IMR-90 (cell line): ENCODE data around the gene DLX2. TPM values are rescaled to one million over a fixed set of nuclear protein-coding genes. Genes with fewer than 3 reads are reported as not detected.
A peak's percentile ranks its signal among the peaks of the same experiment; 100 is the strongest.

ENCODE experiments used
- ATAC-seq: fragments of 200-7000 bp; cut with Tn5 transposase; 2 replicates; pipeline ENCODE4 v1.9.1; 2020; ENCODE audit warnings: low read depth, mild to moderate bottlenecking, moderate library complexity
- BruUV-seq: library from RNA; stranded (reverse); fragments of 400-500 nt; replicated peaks from 2 replicates; lab custom pipeline; 2021; lab: Mats Ljungman, UMichigan
- CTCF ChIA-PET: fragments of 300-600 bp; formaldehyde crosslinking; extraction: SDS; loops from one replicate; lab custom pipeline; 2021; ENCODE audit warnings: antibody characterized with exemption; lab: Yijun Ruan, JAX
- POLR2A ChIA-PET: fragments of 300-600 bp; sonication (Branson Sonifier 250); formaldehyde crosslinking; loops from one replicate; lab custom pipeline; 2022; ENCODE audit warnings: antibody characterized with exemption; ENCODE audit not compliant: unreplicated experiment; lab: Charles Lee
- DNase-seq: peaks from one replicate; pipeline ENCODE4 v3.0.0; 2013
- H2AFZ ChIP-seq: replicated peaks from 2 replicates; pipeline ENCODE3; 2013; ENCODE audit warnings: low read length, mild to moderate bottlenecking; ENCODE audit not compliant: poor library complexity
- H2AK5ac ChIP-seq: 2 replicates; pipeline ENCODE4 v1.6.1; 2013; ENCODE audit warnings: low read depth, low read length, inconsistent platforms
- H2AK9ac ChIP-seq: replicated peaks from 2 replicates; pipeline ENCODE3; 2013; ENCODE audit warnings: mild to moderate bottlenecking, low read depth, low read length, moderate library complexity; ENCODE audit not compliant: poor library complexity
- H2BK120ac ChIP-seq: 2 replicates; pipeline ENCODE4 v1.6.1; 2013; ENCODE audit warnings: low read depth, low read length, inconsistent platforms
- H2BK15ac ChIP-seq: 3 replicates; pipeline ENCODE4 v1.6.1; 2013; ENCODE audit warnings: low read depth, low read length, inconsistent platforms
- H2BK20ac ChIP-seq: 2 replicates; pipeline ENCODE4 v1.6.1; 2013; ENCODE audit warnings: low read depth, mild to moderate bottlenecking, inconsistent platforms, low read length, moderate library complexity
- H2BK5ac ChIP-seq: 2 replicates; pipeline ENCODE4 v1.6.1; 2013; ENCODE audit warnings: mild to moderate bottlenecking, low read depth, low read length, inconsistent platforms; ENCODE audit not compliant: poor library complexity, severe bottlenecking
- H3K14ac ChIP-seq: replicated peaks from 2 replicates; pipeline ENCODE4 v1.6.1; 2013; ENCODE audit warnings: low read depth, low read length, inconsistent platforms
- H3K18ac ChIP-seq: 2 replicates; pipeline ENCODE4 v1.6.1; 2013; ENCODE audit warnings: low read depth, low read length, control low read depth
- H3K23ac ChIP-seq: 2 replicates; pipeline ENCODE4 v1.6.1; 2013; ENCODE audit warnings: low read depth, low read length, inconsistent platforms
- H3K27ac ChIP-seq: 2 replicates; pipeline ENCODE4 v1.5.1; 2013; ENCODE audit warnings: mild to moderate bottlenecking, control low read depth, low read length; ENCODE audit not compliant: insufficient read depth
- H3K27me3 ChIP-seq: 2 replicates; pipeline ENCODE4 v1.6.1; 2013; ENCODE audit warnings: low read length; ENCODE audit not compliant: control insufficient read depth, insufficient read depth
- H3K36me3 ChIP-seq: 2 replicates; pipeline ENCODE4 v1.6.1; 2013; ENCODE audit warnings: low read length, mixed read lengths; ENCODE audit not compliant: control insufficient read depth, insufficient read depth
- H3K4ac ChIP-seq: 2 replicates; pipeline ENCODE4 v1.6.1; 2013; ENCODE audit warnings: low read depth, low read length, inconsistent platforms
- H3K4me1 ChIP-seq: 2 replicates; pipeline ENCODE4 v1.6.1; 2013; ENCODE audit warnings: low read length, mixed read lengths; ENCODE audit not compliant: control insufficient read depth, insufficient read depth
- H3K4me2 ChIP-seq: 2 replicates; pipeline ENCODE4 v1.6.1; 2013; ENCODE audit warnings: low read depth, mild to moderate bottlenecking, control low read depth, low read length, moderate library complexity
- H3K4me3 ChIP-seq: 2 replicates; pipeline ENCODE4 v1.5.1; 2013; ENCODE audit warnings: low read depth, mild to moderate bottlenecking, control low read depth, low read length, moderate library complexity; ENCODE audit not compliant: insufficient read depth
- H3K56ac ChIP-seq: 2 replicates; pipeline ENCODE4 v1.6.1; 2013; ENCODE audit warnings: low read length, inconsistent platforms; ENCODE audit not compliant: insufficient read depth; ENCODE audit errors: extremely low read depth
- H3K79me1 ChIP-seq, 2 experiments: 2 replicates each; pipeline ENCODE4 v1.6.1; 2013; ENCODE audit warnings: low read length in 2 of 2, inconsistent platforms in 1 of 2, low read depth in 1 of 2
- H3K9ac ChIP-seq: 2 replicates; pipeline ENCODE4 v1.6.1; 2013; ENCODE audit warnings: low read depth, low read length, control low read depth
- H3K9me1 ChIP-seq: 2 replicates; pipeline ENCODE4 v1.6.1; 2013; ENCODE audit warnings: low read length, inconsistent platforms; ENCODE audit not compliant: insufficient read depth
- H3K9me3 ChIP-seq: 2 replicates; pipeline ENCODE4 v1.6.1; 2013; ENCODE audit warnings: low read length; ENCODE audit not compliant: control insufficient read depth, insufficient read depth
- H4K20me1 ChIP-seq: 2 replicates; pipeline ENCODE4 v1.6.1; 2013; ENCODE audit warnings: low read length, inconsistent platforms; ENCODE audit not compliant: insufficient read depth
- H4K5ac ChIP-seq: 2 replicates; pipeline ENCODE4 v1.6.1; 2013; ENCODE audit warnings: mild to moderate bottlenecking, low read depth, low read length, control low read depth
- H4K8ac ChIP-seq, 2 experiments: 2 replicates each; pipeline ENCODE4 v1.6.1; 2013; ENCODE audit warnings: low read depth in 2 of 2, low read length in 2 of 2, control low read depth in 1 of 2, inconsistent platforms in 1 of 2
- H4K91ac ChIP-seq: 2 replicates; pipeline ENCODE4 v1.6.1; 2013; ENCODE audit warnings: low read depth, low read length, inconsistent platforms; ENCODE audit not compliant: insufficient read depth
- BHLHE40 ChIP-seq: fragments of 150-350 bp; IDR thresholded peaks from 2 replicates; pipeline ENCODE4 v1.6.1; 2016; ENCODE audit warnings: mild to moderate bottlenecking, low read depth, low read length
- CEBPB ChIP-seq: IDR thresholded peaks from 2 replicates; pipeline ENCODE4 v1.6.1; 2012; ENCODE audit warnings: low read depth, low read length, improper control_type of control experiment
- CHD1 ChIP-seq: IDR thresholded peaks from 2 replicates; pipeline ENCODE4 v1.6.1; 2012; ENCODE audit warnings: low read depth, low read length, improper control_type of control experiment
- CTCF ChIP-seq: conservative IDR thresholded peaks from 2 replicates; pipeline ENCODE4 v1.5.1; 2012; ENCODE audit warnings: mild to moderate bottlenecking, low read depth, low read length, improper control_type of control experiment
- FOS ChIP-seq: fragments of 150-350 bp; IDR thresholded peaks from 2 replicates; pipeline ENCODE4 v1.6.1; 2016; ENCODE audit warnings: low read depth, low read length
- MAFK ChIP-seq: IDR thresholded peaks from 2 replicates; pipeline ENCODE4 v1.6.1; 2012; ENCODE audit warnings: low read depth, low read length, improper control_type of control experiment
- MAZ ChIP-seq: IDR thresholded peaks from 2 replicates; pipeline ENCODE4 v1.6.1; 2012; ENCODE audit warnings: low read depth, mild to moderate bottlenecking, low read length, improper control_type of control experiment, moderate library complexity, borderline replicate concordance
- MXI1 ChIP-seq: IDR thresholded peaks from 2 replicates; pipeline ENCODE4 v1.6.1; 2012; ENCODE audit warnings: low read depth, mild to moderate bottlenecking, low read length, moderate library complexity, borderline replicate concordance
- NFE2L2 ChIP-seq: fragments of 150-350 bp; IDR thresholded peaks from 2 replicates; pipeline ENCODE4 v1.6.1; 2016; ENCODE audit warnings: low read depth, mild to moderate bottlenecking, low read length
- POLR2A ChIP-seq: IDR thresholded peaks from 2 replicates; pipeline ENCODE4 v1.6.1; 2012; ENCODE audit warnings: mild to moderate bottlenecking, low read depth, low read length
- RAD21 ChIP-seq: IDR thresholded peaks from 2 replicates; pipeline ENCODE4 v1.6.1; 2012; ENCODE audit warnings: low read length, improper control_type of control experiment
- RCOR1 ChIP-seq: IDR thresholded peaks from 2 replicates; pipeline ENCODE4 v1.6.1; 2012; ENCODE audit warnings: mild to moderate bottlenecking, low read length, improper control_type of control experiment; ENCODE audit not compliant: insufficient replicate concordance
- RFX5 ChIP-seq: IDR thresholded peaks from 2 replicates; pipeline ENCODE4 v1.8.0; 2012; ENCODE audit warnings: low read depth, mild to moderate bottlenecking, low read length, moderate library complexity
- SMC3 ChIP-seq: fragments of 150-350 bp; IDR thresholded peaks from 2 replicates; pipeline ENCODE4 v1.6.1; 2016; ENCODE audit warnings: low read depth, mild to moderate bottlenecking, antibody characterized with exemption, low read length, moderate library complexity
- USF2 ChIP-seq: fragments of 150-350 bp; IDR thresholded peaks from 2 replicates; pipeline ENCODE4 v1.6.1; 2017; ENCODE audit warnings: mild to moderate bottlenecking, antibody characterized with exemption, low read length, low read depth
- WGBS, 2 experiments: methylation state at CpG; one replicate each; pipeline versions ENCODE4 v1.1.5 to v1.1.7; 2013; ENCODE audit warnings: missing lambda C conversion rate in 2 of 2; ENCODE audit not compliant: insufficient read length in 1 of 2; ENCODE audit errors: extremely low coverage in 2 of 2; 5-methylcytosine and 5-hydroxymethylcytosine counted together
- dilution Hi-C: fragments of 300-500 bp; cut with HindIII; formaldehyde crosslinking; loops from one replicate; pipeline ENCODE4 v1.14.3; 2018; ENCODE audit warnings: low sequenced_read_pairs; ENCODE audit not compliant: unreplicated experiment
- in situ Hi-C: fragments of 300-500 bp; cut with MboI; formaldehyde crosslinking; loops from 3 replicates; pipeline ENCODE4 v1.14.3; 2019; ENCODE audit warnings: low sequenced_read_pairs, inconsistent platforms, mixed read lengths
- intact Hi-C: fragments of 100-400 bp; cut with micrococcal nuclease; formaldehyde crosslinking; loops from 2 replicates; pipeline ENCODE4 v1.10.0; 2022
- polyA plus RNA-seq, 3 experiments: library from polyadenylated mRNA; depleted of rRNA; stranded (reverse); fragments of >200 nt; gene quantifications; 2 replicates each; pipeline ENCODE4 v1.2.3, GENCODE V29; 2012; ENCODE audit warnings: low replicate concordance in 1 of 3
- total RNA-seq: library from RNA; depleted of rRNA; stranded (reverse); fragments of >200 nt; gene quantifications from 2 replicates; pipeline ENCODE4 v1.2.3, GENCODE V29; 2012
- TF ChIP-seq, protein P1 (sequence below): fragments of 150-350 bp; IDR thresholded peaks from 2 replicates; pipeline ENCODE4 v1.6.1; 2016; ENCODE audit warnings: low read depth, mild to moderate bottlenecking, low read length, moderate library complexity, borderline replicate concordance

The DLX2 gene
- total and polyA plus RNA-seq, 2 of the 4 experiments (the other 2 are of a cell fraction): 0.38 TPM; not detected in 1

- Histone ChIP-seq H3K27me3 (no peaks in the 10 kb centered on the region), H3K9ac (no peak overlapping the region), H3K4me2 (no peak overlapping the region; the same call in 1 of the 2 replicates), H2AK9ac (no peak overlapping the region), H2BK15ac (no peak overlapping the region), H3K4me3 (no peak overlapping the region), H3K9me3 (no peaks in the 10 kb centered on the region), H3K56ac (no peak overlapping the region), H4K5ac (no peak overlapping the region), H3K79me1 (no peaks in the 10 kb centered on the region), H3K4ac (no peak overlapping the region), H3K18ac (no peak overlapping the region), H3K14ac (no peak overlapping the region), H2BK120ac (no peak overlapping the region), H4K20me1 (no peaks in the 10 kb centered on the region), H4K91ac (no peak overlapping the region), H2AK5ac (no peak overlapping the region), H2BK20ac (no peak overlapping the region), H3K23ac (no peak overlapping the region), H2AFZ (no peak overlapping the region), H3K36me3 (no peaks in the 10 kb centered on the region), H3K4me1 (peaks cover under 1% of the 10 kb centered on the region; the same call in 1 of the 2 replicates), H3K27ac (no peak overlapping the region), H3K9me1 (no peaks in the 10 kb centered on the region), H2BK5ac (no peak overlapping the region), H4K8ac (no peak overlapping the region)
- BruUV-seq: no TSS peak
- in situ Hi-C loops: no loop called here
- peak; percentile 65 for DNase-seq
- ChIA-PET POLR2A (interaction anchor here (0.6 kb wide), 1 partner anchor 425 kb away, joined by 3 read pairs; no protein-coding TSS in a partner anchor), CTCF (interaction anchor here (0.6 to 1.7 kb wide), 5 partner anchors 14 to 413 kb away, joined by 3 to 7 read pairs (median 3); no protein-coding TSS in a partner anchor)
- dilution Hi-C loops: no loop called here
- TF ChIP-seq RCOR1 (no peak), MAFK (no peak), MXI1 (no peak), FOS (no peak), USF2 (no peak), POLR2A (no peak), CEBPB (0 out of 2 replicates have a peak, but pooled peaks have one; percentile 28), CHD1 (no peak), CTCF (peak; percentile 54), RFX5 (no peak), SMC3 (peak; percentile 57), RAD21 (peak; percentile 70), BHLHE40 (no peak), MAZ (no peak), NFE2L2 (no peak)
- TF ChIP-seq, protein P1, sequence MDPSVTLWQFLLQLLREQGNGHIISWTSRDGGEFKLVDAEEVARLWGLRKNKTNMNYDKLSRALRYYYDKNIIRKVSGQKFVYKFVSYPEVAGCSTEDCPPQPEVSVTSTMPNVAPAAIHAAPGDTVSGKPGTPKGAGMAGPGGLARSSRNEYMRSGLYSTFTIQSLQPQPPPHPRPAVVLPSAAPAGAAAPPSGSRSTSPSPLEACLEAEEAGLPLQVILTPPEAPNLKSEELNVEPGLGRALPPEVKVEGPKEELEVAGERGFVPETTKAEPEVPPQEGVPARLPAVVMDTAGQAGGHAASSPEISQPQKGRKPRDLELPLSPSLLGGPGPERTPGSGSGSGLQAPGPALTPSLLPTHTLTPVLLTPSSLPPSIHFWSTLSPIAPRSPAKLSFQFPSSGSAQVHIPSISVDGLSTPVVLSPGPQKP: no peak
- no CpG with 5 or more reads among the region's 2 CpGs for WGBS, 2 experiments
- peak; percentile 80 for ATAC-seq
- intact Hi-C loops: no loop called here
Measured at GRCh38 chr2:172113617-172114016, 10.9 kb upstream of the DLX2 start.
